ENCODE results near the gene JMJD4. TPM values are rescaled to one million over a fixed set of nuclear protein-coding genes. Genes with fewer than 3 reads are reported as not detected.
A peak's percentile ranks its signal among the peaks of the same experiment; 100 is the strongest.

The JMJD4 gene
- total RNA-seq, 1 donor from 2014 or later: 20.6 TPM

DNA sequence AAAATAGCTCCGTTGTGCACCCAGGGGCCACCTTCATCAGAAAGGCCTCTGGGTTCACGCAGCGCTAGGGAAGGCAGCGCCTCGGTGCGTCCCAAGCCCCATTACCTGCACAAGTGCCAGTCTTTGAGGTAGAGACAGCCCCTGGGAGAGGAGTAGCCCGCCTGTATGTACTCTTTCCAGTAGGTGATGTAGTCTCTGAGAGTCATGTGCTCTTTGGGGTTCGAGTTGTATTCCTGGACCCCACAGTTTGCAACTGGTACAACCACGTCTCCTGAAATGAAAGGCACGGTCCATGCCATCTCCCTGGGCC is 601 bp downstream of the JMJD4 start:
- no peak for DNase-seq (ENCODE audit: low spot score in 2 of 2, unreplicated experiment in 2 of 2)
- TF ChIP-seq, protein P1, sequence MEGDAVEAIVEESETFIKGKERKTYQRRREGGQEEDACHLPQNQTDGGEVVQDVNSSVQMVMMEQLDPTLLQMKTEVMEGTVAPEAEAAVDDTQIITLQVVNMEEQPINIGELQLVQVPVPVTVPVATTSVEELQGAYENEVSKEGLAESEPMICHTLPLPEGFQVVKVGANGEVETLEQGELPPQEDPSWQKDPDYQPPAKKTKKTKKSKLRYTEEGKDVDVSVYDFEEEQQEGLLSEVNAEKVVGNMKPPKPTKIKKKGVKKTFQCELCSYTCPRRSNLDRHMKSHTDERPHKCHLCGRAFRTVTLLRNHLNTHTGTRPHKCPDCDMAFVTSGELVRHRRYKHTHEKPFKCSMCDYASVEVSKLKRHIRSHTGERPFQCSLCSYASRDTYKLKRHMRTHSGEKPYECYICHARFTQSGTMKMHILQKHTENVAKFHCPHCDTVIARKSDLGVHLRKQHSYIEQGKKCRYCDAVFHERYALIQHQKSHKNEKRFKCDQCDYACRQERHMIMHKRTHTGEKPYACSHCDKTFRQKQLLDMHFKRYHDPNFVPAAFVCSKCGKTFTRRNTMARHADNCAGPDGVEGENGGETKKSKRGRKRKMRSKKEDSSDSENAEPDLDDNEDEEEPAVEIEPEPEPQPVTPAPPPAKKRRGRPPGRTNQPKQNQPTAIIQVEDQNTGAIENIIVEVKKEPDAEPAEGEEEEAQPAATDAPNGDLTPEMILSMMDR (IDR thresholded peaks at IDR 0.05; ENCODE audit: unreplicated experiment): no peak
- H3K27ac Mint-ChIP-seq: peak overlapping the region; percentile 82

DNA sequence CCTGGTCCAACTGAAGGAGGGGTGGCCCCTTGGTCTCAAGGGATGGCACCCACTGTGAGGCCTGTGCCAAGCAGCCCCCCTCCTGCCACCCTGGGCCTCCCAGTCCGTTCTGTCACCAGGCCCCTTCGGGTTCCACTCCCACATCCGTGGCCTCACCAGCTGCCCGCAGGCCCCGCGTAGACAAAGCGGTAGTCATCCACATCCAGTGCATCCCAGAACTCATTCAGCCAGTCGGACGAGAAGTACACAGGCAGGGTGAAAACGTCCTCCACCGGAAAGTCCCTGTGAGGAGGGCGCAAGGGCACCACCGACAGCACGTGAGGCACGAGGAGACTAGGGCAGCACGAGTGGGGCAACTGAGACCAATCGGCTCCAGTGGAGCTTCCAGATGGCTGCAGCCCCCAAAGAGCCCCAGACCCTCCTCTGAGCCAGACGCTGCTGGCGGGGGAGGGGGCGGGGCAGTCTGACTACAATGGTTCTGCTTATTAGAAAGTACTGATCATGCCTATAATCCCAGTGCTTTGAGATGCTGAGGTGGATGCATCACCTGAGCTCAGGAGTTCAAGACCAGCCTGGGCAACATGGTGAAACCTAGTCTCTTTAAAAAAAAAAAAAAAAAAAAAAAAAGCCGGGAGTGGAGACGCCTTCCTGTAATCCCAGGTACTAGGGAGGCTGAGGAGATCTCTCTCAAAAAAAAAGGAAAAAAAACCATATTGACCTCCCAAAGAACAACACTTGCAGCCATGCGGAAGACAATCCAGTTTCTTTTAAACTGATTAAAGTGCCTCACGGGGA is 1.2 kb downstream of the JMJD4 start:
- TF ChIP-seq, protein P1 (IDR thresholded peaks at IDR 0.05; ENCODE audit: unreplicated experiment): no peak
- Mint-ChIP-seq H3K9me3 (no peaks in the 10 kb centered on the region), H3K4me1 (peaks cover 35% of the 10 kb centered on the region), H3K27ac (peak overlapping the region; percentile 82), H3K27me3 (ENCODE audit: low read depth) (no peaks in the 10 kb centered on the region), H3K4me3 (peak overlapping the region; percentile 87), H3K36me3 (no peaks in the 10 kb centered on the region)
- DNase-seq (ENCODE audit: low spot score in 2 of 2, unreplicated experiment in 2 of 2): no peak

More for the DNA sequence above, 601 bp downstream of the JMJD4 start:
- H3K9me3 Mint-ChIP-seq: no peaks in the 10 kb centered on the region
- H3K4me3 Mint-ChIP-seq: peak overlapping the region; percentile 87
- peaks cover 30% of the 10 kb centered on the region for H3K4me1 Mint-ChIP-seq
- H3K36me3 Mint-ChIP-seq: peaks cover 1% of the 10 kb centered on the region
- no peaks in the 10 kb centered on the region for H3K27me3 Mint-ChIP-seq (ENCODE audit: low read depth)

DNA sequence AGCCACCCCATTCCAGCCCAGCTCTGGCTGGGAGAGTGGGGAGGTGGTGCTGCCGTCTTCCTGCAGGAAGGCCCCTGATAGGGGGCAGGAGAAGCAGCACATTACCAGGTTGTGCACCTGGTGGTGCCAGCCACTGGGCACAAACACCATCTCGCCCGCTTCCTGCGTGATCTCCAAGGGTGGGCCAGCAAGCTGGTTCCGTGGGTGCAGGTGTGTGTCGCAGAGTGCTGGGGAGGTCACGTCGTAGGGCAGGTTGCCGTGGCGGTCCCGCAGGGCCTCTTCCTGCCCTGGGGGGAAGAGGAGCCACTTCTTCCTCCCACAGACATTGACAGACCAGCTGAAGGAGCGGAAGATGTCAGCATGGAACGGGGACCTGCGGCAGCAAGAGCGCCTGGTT is 1.8 kb downstream of the JMJD4 start:
- no peak for DNase-seq (ENCODE audit: low spot score in 2 of 2, unreplicated experiment in 2 of 2)
- Mint-ChIP-seq H3K27me3 (ENCODE audit: low read depth) (no peaks in the 10 kb centered on the region), H3K9me3 (no peaks in the 10 kb centered on the region), H3K4me1 (peaks cover 39% of the 10 kb centered on the region), H3K36me3 (no peaks in the 10 kb centered on the region), H3K27ac (no peak overlapping the region), H3K4me3 (peak overlapping the region; percentile 87)
- TF ChIP-seq, protein P1 (IDR thresholded peaks at IDR 0.05; ENCODE audit: unreplicated experiment): no peak

DNA sequence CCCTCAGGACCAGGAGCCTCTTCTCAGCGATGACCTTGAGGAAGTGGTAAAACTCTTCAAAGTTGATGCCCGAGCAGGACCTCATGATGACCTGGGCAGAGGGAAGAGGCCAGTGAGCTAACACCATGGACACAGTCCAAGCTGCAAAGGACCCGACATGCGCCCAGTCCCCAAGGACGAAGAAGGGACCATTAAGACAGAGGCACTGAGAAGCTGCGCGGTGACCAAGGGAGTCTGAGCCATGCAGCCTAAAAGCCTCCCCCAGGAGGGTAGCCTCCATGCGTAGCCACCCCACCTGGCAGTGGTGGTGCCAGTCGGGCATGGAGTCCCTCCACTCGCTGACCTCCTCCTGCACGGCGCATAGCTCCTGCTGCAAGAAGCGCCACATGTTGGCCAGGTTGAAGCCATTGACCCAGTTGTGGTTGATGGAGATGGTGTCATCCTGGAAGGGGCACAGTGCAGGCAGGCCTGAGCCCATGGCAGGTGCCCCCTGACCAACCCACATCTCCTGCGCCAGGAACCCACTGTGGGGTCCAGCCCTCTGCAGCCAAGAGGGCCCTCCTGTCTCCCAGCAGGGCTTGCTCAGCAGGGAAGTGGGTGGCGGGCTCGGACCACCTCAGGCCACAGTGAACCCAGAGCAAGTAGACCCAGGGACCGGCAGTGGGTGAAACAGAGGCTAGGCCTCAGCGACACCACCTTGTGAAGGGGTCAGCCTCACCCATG is 2.4 kb downstream of the JMJD4 start:
- Mint-ChIP-seq H3K27ac (no peak overlapping the region), H3K27me3 (ENCODE audit: low read depth) (no peaks in the 10 kb centered on the region), H3K9me3 (no peaks in the 10 kb centered on the region), H3K4me3 (peak overlapping the region; percentile 87), H3K36me3 (no peaks in the 10 kb centered on the region), H3K4me1 (peaks cover 42% of the 10 kb centered on the region)
- no peak for DNase-seq (ENCODE audit: low spot score in 2 of 2, unreplicated experiment in 2 of 2)
- TF ChIP-seq, protein P1 (IDR thresholded peaks at IDR 0.05; ENCODE audit: unreplicated experiment): no peak

DNA sequence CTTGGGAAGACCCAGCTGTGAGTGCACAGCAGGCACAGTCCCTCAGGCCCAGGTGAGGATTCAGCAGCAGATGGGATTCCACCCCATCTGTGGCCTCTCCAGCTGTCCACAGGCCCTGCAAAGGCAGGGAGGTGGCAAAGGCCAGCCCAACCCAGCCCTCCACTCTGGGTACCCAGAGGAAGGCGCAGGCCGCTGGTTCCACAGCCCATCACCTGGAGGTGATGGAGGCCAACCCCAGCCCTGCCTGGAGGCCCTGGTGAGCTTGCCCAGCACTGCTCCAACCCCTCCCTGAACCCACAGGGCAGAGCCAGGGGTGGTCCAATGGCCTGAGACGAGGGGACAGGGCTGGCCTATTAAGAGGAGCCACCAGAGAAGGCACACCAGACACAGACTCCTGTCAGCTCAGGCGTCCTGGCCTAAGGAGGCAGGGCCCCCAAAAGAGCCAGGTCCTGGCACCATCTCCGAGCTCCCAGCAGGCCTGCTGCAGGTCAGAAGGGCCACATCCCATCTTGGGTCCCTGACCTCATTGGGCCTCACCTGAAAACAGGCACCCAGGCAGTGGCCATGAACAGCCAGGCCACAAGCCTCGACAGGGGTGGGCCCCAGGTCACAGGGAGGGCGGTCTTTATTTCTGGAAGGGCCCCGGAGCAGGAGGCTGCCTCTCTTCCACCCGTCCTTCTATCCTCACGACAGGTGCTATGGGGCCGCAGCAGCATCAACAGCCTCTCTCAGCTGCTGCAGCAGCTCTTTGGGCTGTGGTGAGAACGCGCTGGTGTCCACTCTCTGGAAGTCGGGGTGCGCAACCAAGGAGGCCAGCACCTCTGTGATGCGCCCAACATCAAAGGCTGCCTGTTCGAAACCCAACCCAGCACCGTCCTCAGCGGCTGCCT is 3.2 kb downstream of the JMJD4 start:
- TF ChIP-seq, protein P1 (IDR thresholded peaks at IDR 0.05; ENCODE audit: unreplicated experiment): no peak
- H3K27ac Mint-ChIP-seq: no peak overlapping the region
- H3K27me3 Mint-ChIP-seq (ENCODE audit: low read depth): no peaks in the 10 kb centered on the region
- H3K4me1 Mint-ChIP-seq: peaks cover 41% of the 10 kb centered on the region
- no peaks in the 10 kb centered on the region for H3K9me3 Mint-ChIP-seq
- H3K36me3 Mint-ChIP-seq: no peaks in the 10 kb centered on the region
- H3K4me3 Mint-ChIP-seq: no peak overlapping the region
- DNase-seq (ENCODE audit: low spot score in 2 of 2, unreplicated experiment in 2 of 2): no peak
